OCI-LY3 (cell line): ENCODE measurements around the gene DCAF10.

ENCODE experiments used
- EZH2phosphoT487 ChIP-seq: fragments of 200-600 bp; shearing (Covaris generic); IDR thresholded peaks from 2 replicates; pipeline ENCODE4 v1.6.1; 2018; ENCODE audit warnings: antibody characterized with exemption, mixed run types, low read depth
- TF ChIP-seq, protein P1 (sequence below): fragments of 200-600, 300-600 bp; sonication (generic); IDR thresholded peaks from 2 replicates; pipeline ENCODE4 v1.5.1; 2014; ENCODE audit warnings: antibody characterized with exemption, low read length, low read depth

DNA sequence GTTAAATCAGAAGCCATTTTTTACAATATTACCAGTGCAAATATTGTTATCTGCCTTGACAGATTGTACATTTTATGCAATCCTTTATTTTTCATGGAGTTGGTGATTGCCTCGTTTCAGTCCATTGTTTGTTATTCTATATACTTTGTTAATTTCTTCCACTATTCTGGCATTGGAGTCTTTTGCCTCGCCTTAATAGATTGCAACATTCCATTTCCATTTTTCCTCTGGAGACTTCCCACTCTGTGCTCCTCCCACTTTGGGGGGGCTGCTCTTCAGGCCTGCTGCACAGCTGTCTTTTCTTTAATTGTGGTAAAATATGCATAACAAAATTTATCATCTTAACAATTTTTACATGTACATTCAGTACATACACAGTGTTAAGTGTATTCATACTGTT lies 4.4 kb upstream of the DCAF10 start:
- TF ChIP-seq, protein P1, sequence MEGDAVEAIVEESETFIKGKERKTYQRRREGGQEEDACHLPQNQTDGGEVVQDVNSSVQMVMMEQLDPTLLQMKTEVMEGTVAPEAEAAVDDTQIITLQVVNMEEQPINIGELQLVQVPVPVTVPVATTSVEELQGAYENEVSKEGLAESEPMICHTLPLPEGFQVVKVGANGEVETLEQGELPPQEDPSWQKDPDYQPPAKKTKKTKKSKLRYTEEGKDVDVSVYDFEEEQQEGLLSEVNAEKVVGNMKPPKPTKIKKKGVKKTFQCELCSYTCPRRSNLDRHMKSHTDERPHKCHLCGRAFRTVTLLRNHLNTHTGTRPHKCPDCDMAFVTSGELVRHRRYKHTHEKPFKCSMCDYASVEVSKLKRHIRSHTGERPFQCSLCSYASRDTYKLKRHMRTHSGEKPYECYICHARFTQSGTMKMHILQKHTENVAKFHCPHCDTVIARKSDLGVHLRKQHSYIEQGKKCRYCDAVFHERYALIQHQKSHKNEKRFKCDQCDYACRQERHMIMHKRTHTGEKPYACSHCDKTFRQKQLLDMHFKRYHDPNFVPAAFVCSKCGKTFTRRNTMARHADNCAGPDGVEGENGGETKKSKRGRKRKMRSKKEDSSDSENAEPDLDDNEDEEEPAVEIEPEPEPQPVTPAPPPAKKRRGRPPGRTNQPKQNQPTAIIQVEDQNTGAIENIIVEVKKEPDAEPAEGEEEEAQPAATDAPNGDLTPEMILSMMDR = no peak
- TF ChIP-seq EZH2phosphoT487 = no peak
